Panc1 (cell line): ENCODE data around the gene MUC5B. TPM values are rescaled to one million over a fixed set of nuclear protein-coding genes. Genes with fewer than 3 reads are reported as not detected.

Source experiments
- ATAC-seq: fragments of 200-7000 bp; cut with Tn5 transposase; 2 replicates; pipeline ENCODE4 v1.9.1; 2020; ENCODE audit warnings: mild to moderate bottlenecking, moderate library complexity
- BruUV-seq: library from RNA; stranded (reverse); fragments of 400-500 nt; replicated peaks from 2 replicates; lab custom pipeline; 2021; lab: Mats Ljungman, UMichigan
- CTCF ChIA-PET: fragments of 300-600 bp; sonication (Branson Sonifier 250); formaldehyde crosslinking; loops from one replicate; lab custom pipeline; 2022; ENCODE audit warnings: antibody characterized with exemption; lab: Charles Lee
- POLR2A ChIA-PET: fragments of 300-600 bp; sonication (Branson Sonifier 250); formaldehyde crosslinking; loops from one replicate; lab custom pipeline; 2022; ENCODE audit warnings: antibody characterized with exemption; lab: Charles Lee
- DNase-seq: peaks from one replicate; pipeline ENCODE4 v3.0.0-alpha.2; 2010; ENCODE audit warnings: low read depth, low spot score
- H3K27ac ChIP-seq: 2 replicates; pipeline ENCODE4 v1.5.1; 2011; ENCODE audit warnings: mild to moderate bottlenecking, low read length, inconsistent platforms
- H3K27me3 ChIP-seq: fragments of 200-500 bp; sonication (Bioruptor generic); 2 replicates; pipeline ENCODE4 v1.6.0; 2014; ENCODE audit warnings: low read length, inconsistent platforms; ENCODE audit not compliant: control insufficient read depth, insufficient read depth
- H3K36me3 ChIP-seq: fragments of 200-500 bp; sonication (Bioruptor generic); 2 replicates; pipeline ENCODE4 v1.5.1; 2014; ENCODE audit warnings: inconsistent platforms, mild to moderate bottlenecking, low read length, moderate library complexity; ENCODE audit not compliant: control insufficient read depth, insufficient read depth
- H3K4me1 ChIP-seq: 2 replicates; pipeline ENCODE4 v1.5.1; 2011; ENCODE audit warnings: inconsistent platforms, mild to moderate bottlenecking, low read length, moderate library complexity; ENCODE audit not compliant: control insufficient read depth, insufficient read depth
- H3K4me3 ChIP-seq, 2 experiments: 2 replicates each; pipeline ENCODE4 v1.5.1; 2011 to 2012; ENCODE audit warnings: low read depth in 2 of 2, low read length in 2 of 2, mild to moderate bottlenecking in 2 of 2, inconsistent platforms in 1 of 2, moderate library complexity in 1 of 2
- H3K9me3 ChIP-seq: fragments of 200-500 bp; sonication (Bioruptor generic); 2 replicates; pipeline ENCODE4 v1.5.1; 2014; ENCODE audit warnings: low read depth, mild to moderate bottlenecking, inconsistent platforms, low read length, moderate library complexity; ENCODE audit not compliant: control insufficient read depth, insufficient read depth
- POLR2AphosphoS5 ChIP-seq: IDR thresholded peaks from 2 replicates; pipeline ENCODE4 v1.6.1; 2012; ENCODE audit warnings: mild to moderate bottlenecking, low read depth, low read length, moderate library complexity
- SIN3A ChIP-seq: IDR thresholded peaks from 2 replicates; pipeline ENCODE4 v1.6.1; 2012; ENCODE audit warnings: low read depth, mild to moderate bottlenecking, low read length, moderate library complexity, borderline replicate concordance; ENCODE audit not compliant: insufficient read depth
- TCF7L2 ChIP-seq: IDR thresholded peaks from 2 replicates; pipeline ENCODE4 v1.6.1; 2011; ENCODE audit warnings: mild to moderate bottlenecking, low read depth, low read length, inconsistent platforms
- in situ Hi-C: cut with HindIII; loops from 2 replicates; pipeline ENCODE4 v1.10.0; 2016; ENCODE audit warnings: low sequenced_read_pairs, low pct_unique_long_range_greater_than_20kb
- intact Hi-C: fragments of 100-400 bp; cut with micrococcal nuclease; formaldehyde crosslinking; loops from one replicate; pipeline ENCODE4 v1.10.0; 2022; ENCODE audit not compliant: unreplicated experiment
- total RNA-seq: library from RNA; stranded (reverse); gene quantifications from one replicate; pipeline ENCODE4 v1.2.1, GENCODE V29; 2021; ENCODE audit not compliant: unreplicated experiment
- TF ChIP-seq, protein P1 (sequence below): fragments of 450-650 bp; IDR thresholded peaks from 2 replicates; pipeline ENCODE4 v1.5.1; 2017; ENCODE audit warnings: mild to moderate bottlenecking
- TF ChIP-seq, protein P2 (sequence below), 2 experiments: IDR thresholded peaks; 2 replicates each; pipeline ENCODE4 v1.6.1; 2011 to 2012; ENCODE audit warnings: low read depth in 2 of 2, control low read depth in 1 of 2, low read length in 1 of 2, mild to moderate bottlenecking in 1 of 2, moderate library complexity in 1 of 2; ENCODE audit not compliant: insufficient read depth in 1 of 2

Gene MUC5B
- total RNA-seq, 1 experiment from 2014 or later, result 1.2 TPM

DNA sequence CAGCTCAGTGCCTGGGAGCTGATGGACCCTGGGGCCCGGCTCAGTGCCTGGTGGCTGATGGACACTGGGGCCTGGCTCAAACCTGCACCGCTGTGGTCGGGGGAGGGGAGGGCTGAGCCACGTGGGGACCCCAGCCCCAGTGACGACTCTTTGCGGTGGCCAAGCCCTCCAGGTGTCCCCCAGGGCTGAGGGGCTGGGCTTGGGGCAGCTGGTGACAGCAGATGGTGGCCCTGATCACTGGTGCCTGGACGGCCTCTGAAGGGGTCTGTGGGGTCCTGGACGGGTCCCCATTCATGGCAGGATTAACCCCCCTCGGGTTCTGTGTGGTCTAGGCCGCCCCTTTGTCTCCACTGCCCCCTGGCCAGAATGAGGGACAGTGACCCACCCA lies 3.4 kb upstream of the MUC5B start:
- no peaks in the 10 kb centered on the region for H3K9me3 ChIP-seq
- no peak overlapping the region for H3K4me3 ChIP-seq
- no peaks in the 10 kb centered on the region for H3K36me3 ChIP-seq
- H3K27me3 ChIP-seq, result no peaks in the 10 kb centered on the region
- in situ Hi-C loops, result no loop called here
- no TSS peak for BruUV-seq
- CTCF ChIA-PET, result interaction anchor here (1.0 kb wide), 1 partner anchor 12 kb away, joined by 3 read pairs; no protein-coding TSS in a partner anchor
- intact Hi-C loops, result no loop called here
- ATAC-seq (no peak), DNase-seq (no peak)
- TF ChIP-seq, protein P1, sequence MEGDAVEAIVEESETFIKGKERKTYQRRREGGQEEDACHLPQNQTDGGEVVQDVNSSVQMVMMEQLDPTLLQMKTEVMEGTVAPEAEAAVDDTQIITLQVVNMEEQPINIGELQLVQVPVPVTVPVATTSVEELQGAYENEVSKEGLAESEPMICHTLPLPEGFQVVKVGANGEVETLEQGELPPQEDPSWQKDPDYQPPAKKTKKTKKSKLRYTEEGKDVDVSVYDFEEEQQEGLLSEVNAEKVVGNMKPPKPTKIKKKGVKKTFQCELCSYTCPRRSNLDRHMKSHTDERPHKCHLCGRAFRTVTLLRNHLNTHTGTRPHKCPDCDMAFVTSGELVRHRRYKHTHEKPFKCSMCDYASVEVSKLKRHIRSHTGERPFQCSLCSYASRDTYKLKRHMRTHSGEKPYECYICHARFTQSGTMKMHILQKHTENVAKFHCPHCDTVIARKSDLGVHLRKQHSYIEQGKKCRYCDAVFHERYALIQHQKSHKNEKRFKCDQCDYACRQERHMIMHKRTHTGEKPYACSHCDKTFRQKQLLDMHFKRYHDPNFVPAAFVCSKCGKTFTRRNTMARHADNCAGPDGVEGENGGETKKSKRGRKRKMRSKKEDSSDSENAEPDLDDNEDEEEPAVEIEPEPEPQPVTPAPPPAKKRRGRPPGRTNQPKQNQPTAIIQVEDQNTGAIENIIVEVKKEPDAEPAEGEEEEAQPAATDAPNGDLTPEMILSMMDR, result no peak
- TF ChIP-seq, protein P2, sequence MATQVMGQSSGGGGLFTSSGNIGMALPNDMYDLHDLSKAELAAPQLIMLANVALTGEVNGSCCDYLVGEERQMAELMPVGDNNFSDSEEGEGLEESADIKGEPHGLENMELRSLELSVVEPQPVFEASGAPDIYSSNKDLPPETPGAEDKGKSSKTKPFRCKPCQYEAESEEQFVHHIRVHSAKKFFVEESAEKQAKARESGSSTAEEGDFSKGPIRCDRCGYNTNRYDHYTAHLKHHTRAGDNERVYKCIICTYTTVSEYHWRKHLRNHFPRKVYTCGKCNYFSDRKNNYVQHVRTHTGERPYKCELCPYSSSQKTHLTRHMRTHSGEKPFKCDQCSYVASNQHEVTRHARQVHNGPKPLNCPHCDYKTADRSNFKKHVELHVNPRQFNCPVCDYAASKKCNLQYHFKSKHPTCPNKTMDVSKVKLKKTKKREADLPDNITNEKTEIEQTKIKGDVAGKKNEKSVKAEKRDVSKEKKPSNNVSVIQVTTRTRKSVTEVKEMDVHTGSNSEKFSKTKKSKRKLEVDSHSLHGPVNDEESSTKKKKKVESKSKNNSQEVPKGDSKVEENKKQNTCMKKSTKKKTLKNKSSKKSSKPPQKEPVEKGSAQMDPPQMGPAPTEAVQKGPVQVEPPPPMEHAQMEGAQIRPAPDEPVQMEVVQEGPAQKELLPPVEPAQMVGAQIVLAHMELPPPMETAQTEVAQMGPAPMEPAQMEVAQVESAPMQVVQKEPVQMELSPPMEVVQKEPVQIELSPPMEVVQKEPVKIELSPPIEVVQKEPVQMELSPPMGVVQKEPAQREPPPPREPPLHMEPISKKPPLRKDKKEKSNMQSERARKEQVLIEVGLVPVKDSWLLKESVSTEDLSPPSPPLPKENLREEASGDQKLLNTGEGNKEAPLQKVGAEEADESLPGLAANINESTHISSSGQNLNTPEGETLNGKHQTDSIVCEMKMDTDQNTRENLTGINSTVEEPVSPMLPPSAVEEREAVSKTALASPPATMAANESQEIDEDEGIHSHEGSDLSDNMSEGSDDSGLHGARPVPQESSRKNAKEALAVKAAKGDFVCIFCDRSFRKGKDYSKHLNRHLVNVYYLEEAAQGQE (IDR thresholded peaks at IDR 0.05; ENCODE audit: insufficient read depth in 1 of 2, low read depth in 2 of 2, low read length in 1 of 2), result no peak
- TF ChIP-seq SIN3A (no peak), POLR2AphosphoS5 (no peak), TCF7L2 (no peak)
- peaks cover 22% of the 10 kb centered on the region for H3K4me1 ChIP-seq
- no peak overlapping the region for H3K27ac ChIP-seq
- POLR2A ChIA-PET, result no interaction called here

DNA sequence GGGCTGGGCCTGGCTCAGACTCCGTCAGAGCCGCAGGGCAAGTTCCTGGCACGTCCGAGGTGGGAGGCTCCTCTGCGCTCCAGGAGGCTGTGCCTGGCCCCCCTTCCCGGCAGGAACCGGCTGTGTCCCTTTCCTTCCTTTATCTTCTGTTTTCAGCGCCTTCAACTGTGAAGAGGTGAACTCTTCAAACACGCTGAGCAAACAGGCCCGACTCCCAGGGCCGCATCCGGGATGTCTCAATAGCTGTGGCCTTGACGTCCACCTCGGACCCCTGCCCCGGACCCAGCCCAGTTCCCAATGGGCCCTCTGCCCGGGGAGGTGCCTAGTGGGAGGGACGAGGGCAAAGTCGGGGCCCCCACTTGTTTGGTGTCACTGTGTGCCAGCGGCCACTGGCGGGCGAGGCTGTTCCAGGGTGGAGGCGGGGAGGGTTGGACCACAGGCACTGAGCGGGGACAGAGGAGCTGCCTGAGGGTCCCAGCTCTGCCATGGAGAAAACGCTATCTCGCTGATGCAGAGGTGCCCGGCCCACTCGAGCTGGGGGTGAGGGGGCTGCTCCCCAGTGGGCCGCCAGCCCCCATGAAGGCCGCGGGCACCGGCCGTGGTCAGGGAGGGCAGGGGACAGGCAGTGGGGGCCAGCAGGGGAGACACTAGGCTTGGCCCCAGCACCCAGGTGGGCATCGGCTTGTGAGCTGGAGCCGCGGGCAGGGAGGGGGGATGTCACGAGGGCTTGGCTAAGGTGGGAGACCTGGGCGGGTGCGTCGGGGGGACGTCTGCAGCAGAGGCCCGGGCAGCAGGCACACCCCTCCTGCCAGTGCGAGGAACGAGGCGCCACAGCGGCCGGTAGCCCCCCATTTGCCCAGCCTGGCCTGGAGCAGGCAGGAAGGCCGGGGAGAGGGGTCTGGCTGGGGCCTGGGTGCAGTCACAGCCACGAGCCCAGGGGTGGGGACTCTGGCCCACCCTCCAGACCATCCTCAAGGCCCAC lies 2.7 kb upstream of the MUC5B start:
- DNase-seq, result no peak
- ATAC-seq, result peak; percentile 17; the same call in 1 of the 2 replicates
- Histone ChIP-seq H3K36me3 (no peaks in the 10 kb centered on the region), H3K27ac (no peak overlapping the region), H3K4me3 (no peak overlapping the region), H3K4me1 (peaks cover 28% of the 10 kb centered on the region), H3K27me3 (no peaks in the 10 kb centered on the region), H3K9me3 (no peaks in the 10 kb centered on the region)
- TF ChIP-seq, protein P1, result no peak
- TF ChIP-seq, protein P2 (IDR thresholded peaks at IDR 0.05; ENCODE audit: insufficient read depth in 1 of 2, low read depth in 2 of 2, low read length in 1 of 2), result no peak
- TF ChIP-seq POLR2AphosphoS5 (no peak), SIN3A (no peak), TCF7L2 (no peak)
- no TSS peak for BruUV-seq
- in situ Hi-C loops (no loop called here), intact Hi-C loops (loop anchor here (10.0 kb wide), 1 partner anchor 105 kb away; no protein-coding TSS in a partner anchor)
- ChIA-PET CTCF (interaction anchor here (1.0 kb wide), 1 partner anchor 11 kb away, joined by 3 read pairs; no protein-coding TSS in a partner anchor), POLR2A (no interaction called here)
